ENCODE results near the gene WDCP. TPM values are rescaled to one million over a fixed set of nuclear protein-coding genes. Genes with fewer than 3 reads are reported as not detected.
"Not testable (repeated sequence)": the region's sequence is repeated elsewhere in the genome, so short reads cannot be mapped to it uniquely, and the experiment has no call there.

The WDCP gene
- total RNA-seq, 2 experiments from 2014 or later, result 23.2 to 24.1 TPM

GRCh38 chr2:24020244-24020643 is 26.9 kb downstream of the WDCP start:
- no peaks in the 10 kb centered on the region for H3K27me3 Mint-ChIP-seq (ENCODE audit: low read depth)
- no peak for ATAC-seq
- H3K4me3 Mint-ChIP-seq, result no peak overlapping the region
- POLR2A ChIA-PET, result no interaction called here
- no peaks in the 10 kb centered on the region for H3K4me1 Mint-ChIP-seq (ENCODE audit: low read depth)
- DNase-seq, result no peak
- no peaks in the 10 kb centered on the region for H3K36me3 Mint-ChIP-seq (ENCODE audit: low read depth)
- CTCF ChIA-PET, result interaction anchor here (0.6 kb wide), 1 partner anchor 93 kb away, joined by 3 read pairs; no protein-coding TSS in a partner anchor
- no peaks in the 10 kb centered on the region for H3K9me3 Mint-ChIP-seq (ENCODE audit: insufficient read depth)
- H3K27ac Mint-ChIP-seq, result no peak overlapping the region

GRCh38 chr2:24019729-24020128 is 27.5 kb downstream of the WDCP start:
- Mint-ChIP-seq H3K36me3 (ENCODE audit: low read depth) (no peaks in the 10 kb centered on the region), H3K4me1 (ENCODE audit: low read depth) (no peaks in the 10 kb centered on the region), H3K27me3 (ENCODE audit: low read depth) (no peaks in the 10 kb centered on the region), H3K9me3 (ENCODE audit: insufficient read depth) (no peaks in the 10 kb centered on the region), H3K4me3 (no peak overlapping the region), H3K27ac (no peak overlapping the region)
- ATAC-seq (no peak), DNase-seq (no peak)
- ChIA-PET CTCF (no interaction called here), POLR2A (interaction anchor here (0.8 kb wide), 1 partner anchor 1147 kb away, joined by 3 read pairs; no protein-coding TSS in a partner anchor)

GRCh38 chr2:24018241-24018640 is 28.9 kb downstream of the WDCP start:
- no peaks in the 10 kb centered on the region for H3K36me3 Mint-ChIP-seq (ENCODE audit: low read depth)
- H3K4me1 Mint-ChIP-seq (ENCODE audit: low read depth), result no peaks in the 10 kb centered on the region
- DNase-seq, result no peak
- H3K27ac Mint-ChIP-seq, result no peak overlapping the region
- no peaks in the 10 kb centered on the region for H3K9me3 Mint-ChIP-seq (ENCODE audit: insufficient read depth)
- no peak for ATAC-seq
- no peaks in the 10 kb centered on the region for H3K27me3 Mint-ChIP-seq (ENCODE audit: low read depth)
- ChIA-PET POLR2A (no interaction called here), CTCF (no interaction called here)
- H3K4me3 Mint-ChIP-seq, result no peak overlapping the region

GRCh38 chr2:24017711-24018110 is 29.5 kb downstream of the WDCP start:
- DNase-seq (no peak), ATAC-seq (no peak)
- no peaks in the 10 kb centered on the region for H3K4me1 Mint-ChIP-seq (ENCODE audit: low read depth)
- no peaks in the 10 kb centered on the region for H3K9me3 Mint-ChIP-seq (ENCODE audit: insufficient read depth)
- CTCF ChIA-PET, result no interaction called here
- H3K4me3 Mint-ChIP-seq, result no peak overlapping the region
- no peak overlapping the region for H3K27ac Mint-ChIP-seq
- POLR2A ChIA-PET, result no interaction called here
- H3K36me3 Mint-ChIP-seq (ENCODE audit: low read depth), result no peaks in the 10 kb centered on the region
- peaks cover 1% of the 10 kb centered on the region for H3K27me3 Mint-ChIP-seq (ENCODE audit: low read depth)

- Mint-ChIP-seq H3K27me3 (ENCODE audit: low read depth) (peaks cover 5% of the 10 kb centered on the region), H3K9me3 (ENCODE audit: insufficient read depth) (no peaks in the 10 kb centered on the region), H3K4me1 (ENCODE audit: low read depth) (no peaks in the 10 kb centered on the region), H3K27ac (no peak overlapping the region), H3K4me3 (no peak overlapping the region), H3K36me3 (ENCODE audit: low read depth) (no peaks in the 10 kb centered on the region)
- POLR2A ChIA-PET, result no interaction called here
- DNase-seq (no peak), ATAC-seq (no peak)
- CTCF ChIA-PET, result no interaction called here
Observed at GRCh38 chr2:24016853-24017703, 30.1 kb downstream of the WDCP start.

- no peak for ATAC-seq
- Mint-ChIP-seq H3K9me3 (ENCODE audit: insufficient read depth) (no peaks in the 10 kb centered on the region), H3K27me3 (ENCODE audit: low read depth) (peaks cover 11% of the 10 kb centered on the region), H3K27ac (no peak overlapping the region), H3K4me1 (ENCODE audit: low read depth) (peaks cover 4% of the 10 kb centered on the region), H3K4me3 (no peak overlapping the region), H3K36me3 (ENCODE audit: low read depth) (no peaks in the 10 kb centered on the region)
- ChIA-PET POLR2A (no interaction called here), CTCF (no interaction called here)
- no peak for DNase-seq
Observed at GRCh38 chr2:24016376-24016761, 30.8 kb downstream of the WDCP start.

- Mint-ChIP-seq H3K27me3 (ENCODE audit: low read depth) (peaks cover 16% of the 10 kb centered on the region), H3K9me3 (ENCODE audit: insufficient read depth) (no peaks in the 10 kb centered on the region), H3K27ac (no peak overlapping the region), H3K4me3 (no peak overlapping the region), H3K36me3 (ENCODE audit: low read depth) (no peaks in the 10 kb centered on the region), H3K4me1 (ENCODE audit: low read depth) (peaks cover 10% of the 10 kb centered on the region)
- POLR2A ChIA-PET, result interaction anchor here (1.0 kb wide), 1 partner anchor 65 kb away, joined by 3 read pairs; no protein-coding TSS in a partner anchor
- no peak for ATAC-seq
- DNase-seq, result no peak
- CTCF ChIA-PET, result no interaction called here
Observed at GRCh38 chr2:24015562-24016375, 31.4 kb downstream of the WDCP start.

- ATAC-seq; CTCF ChIA-PET; H3K9me3 Mint-ChIP-seq (ENCODE audit: insufficient read depth); H3K27ac Mint-ChIP-seq; DNase-seq; H3K36me3 Mint-ChIP-seq (ENCODE audit: low read depth); H3K4me3 Mint-ChIP-seq: not testable (repeated sequence)
- POLR2A ChIA-PET, result interaction anchor here (1.0 kb wide), 1 partner anchor 66 kb away, joined by 3 read pairs; no protein-coding TSS in a partner anchor
- Mint-ChIP-seq H3K27me3 (ENCODE audit: low read depth) (peaks cover 18% of the 10 kb centered on the region), H3K4me1 (ENCODE audit: low read depth) (peaks cover 11% of the 10 kb centered on the region)
Observed at GRCh38 chr2:24014902-24015301, 32.3 kb downstream of the WDCP start.

GRCh38 chr2:24012521-24013188 is 34.5 kb downstream of the WDCP start:
- ChIA-PET POLR2A (no interaction called here), CTCF (no interaction called here)
- ATAC-seq, result no peak
- Mint-ChIP-seq H3K9me3 (ENCODE audit: insufficient read depth) (no peaks in the 10 kb centered on the region), H3K36me3 (ENCODE audit: low read depth) (no peaks in the 10 kb centered on the region), H3K27me3 (ENCODE audit: low read depth) (peaks cover 33% of the 10 kb centered on the region), H3K27ac (no peak overlapping the region), H3K4me1 (ENCODE audit: low read depth) (peaks cover 11% of the 10 kb centered on the region), H3K4me3 (no peak overlapping the region)
- DNase-seq, result no peak

- ChIA-PET CTCF (interaction anchor here (1.4 kb wide), 1 partner anchor 73 kb away, joined by 7 read pairs; the partner anchor contains the start of gene TP53I3), POLR2A (interaction anchor here (0.8 to 0.9 kb wide), 2 partner anchors 18 to 65 kb away, joined by 3 to 4 read pairs; partner anchors contain the start of gene SF3B6)
- peaks cover 35% of the 10 kb centered on the region for H3K27me3 Mint-ChIP-seq (ENCODE audit: low read depth)
- H3K4me3 Mint-ChIP-seq, result no peak overlapping the region
- H3K4me1 Mint-ChIP-seq (ENCODE audit: low read depth), result peaks cover 11% of the 10 kb centered on the region
- H3K36me3 Mint-ChIP-seq (ENCODE audit: low read depth), result no peaks in the 10 kb centered on the region
- H3K9me3 Mint-ChIP-seq (ENCODE audit: insufficient read depth), result no peaks in the 10 kb centered on the region
- ATAC-seq (no peak), DNase-seq (no peak)
- H3K27ac Mint-ChIP-seq, result no peak overlapping the region
Observed at GRCh38 chr2:24011250-24012104, 35.7 kb downstream of the WDCP start.

Measured in activated CD8-positive, alpha-beta T cell treated with anti-CD3 and anti-CD28 coated beads, Interleukin-2, amount 10 ng/mL, durations not matched to agents 7 days and 5 days (primary cell).